MM.1S (cell line): ENCODE results near the gene FBXW5.

ENCODE experiments used
- DNase-seq: peaks from one replicate; pipeline ENCODE4 v3.0.0-alpha.2; 2015
- H2AFZ ChIP-seq: fragments of 300-600 bp; sonication (generic); 2 replicates; pipeline ENCODE4 v1.6.0; 2016; ENCODE audit warnings: antibody characterized with exemption, low read length
- H3F3A ChIP-seq: fragments of 300-600 bp; sonication (generic); 2 replicates; pipeline ENCODE4 v1.6.1; 2016; ENCODE audit warnings: mild to moderate bottlenecking, antibody characterized with exemption, low read length, moderate library complexity, mixed read lengths; ENCODE audit not compliant: insufficient read depth
- H3K27ac ChIP-seq: fragments of 300-600 bp; sonication (generic); 2 replicates; pipeline ENCODE4 v1.5.1; 2016; ENCODE audit warnings: mild to moderate bottlenecking, low read length
- H3K27me3 ChIP-seq: fragments of 300-600 bp; sonication (generic); replicated peaks from 2 replicates; pipeline ENCODE4 v1.6.0; 2016; ENCODE audit warnings: low read length; ENCODE audit not compliant: insufficient read depth
- H3K36me3 ChIP-seq: fragments of 300-600 bp; sonication (generic); replicated peaks from 2 replicates; pipeline ENCODE4 v1.6.1; 2016; ENCODE audit warnings: mild to moderate bottlenecking, low read length, mixed read lengths; ENCODE audit not compliant: insufficient read depth
- H3K4me1 ChIP-seq: fragments of 300-600 bp; sonication (generic); 2 replicates; pipeline ENCODE4 v1.6.1; 2016; ENCODE audit warnings: low read length, mixed read lengths
- H3K4me2 ChIP-seq: fragments of 300-600 bp; sonication (generic); 2 replicates; pipeline ENCODE4 v1.6.0; 2016; ENCODE audit warnings: low read depth, low read length
- H3K4me3 ChIP-seq: fragments of 300-600 bp; sonication (generic); 2 replicates; pipeline ENCODE4 v1.5.1; 2016; ENCODE audit warnings: low read length, mixed read lengths
- H3K79me2 ChIP-seq: fragments of 300-600 bp; sonication (generic); 2 replicates; pipeline ENCODE4 v1.6.1; 2016; ENCODE audit warnings: mixed run types, low read length, mixed read lengths
- H3K9ac ChIP-seq: fragments of 300-600 bp; sonication (generic); 2 replicates; pipeline ENCODE4 v1.6.1; 2016; ENCODE audit warnings: low read length, mixed read lengths
- H3K9me2 ChIP-seq: fragments of 300-600 bp; sonication (generic); replicated peaks from 2 replicates; pipeline ENCODE4 v1.6.1; 2016; ENCODE audit warnings: mild to moderate bottlenecking, low read length, mixed read lengths; ENCODE audit not compliant: insufficient read depth
- H3K9me3 ChIP-seq: fragments of 300-600 bp; sonication (generic); replicated peaks from 2 replicates; pipeline ENCODE4 v1.6.1; 2016; ENCODE audit warnings: mild to moderate bottlenecking, low read length, mixed read lengths; ENCODE audit not compliant: insufficient read depth
- H4K20me1 ChIP-seq: fragments of 300-600 bp; sonication (generic); 2 replicates; pipeline ENCODE4 v1.6.1; 2016; ENCODE audit warnings: mild to moderate bottlenecking, low read length, moderate library complexity, mixed read lengths; ENCODE audit not compliant: insufficient read depth
- CTCF ChIP-seq: fragments of 300-600 bp; sonication (generic); IDR thresholded peaks from 2 replicates; pipeline ENCODE4 v1.5.1; 2016; ENCODE audit warnings: antibody characterized with exemption, low read length, mixed read lengths
- EZH2 ChIP-seq: fragments of 300-600 bp; sonication (generic); optimal IDR thresholded peaks from 2 replicates; pipeline ENCODE3; 2017; ENCODE audit warnings: low read depth, mild to moderate bottlenecking, antibody characterized with exemption, low read length, mixed read lengths
- EZH2phosphoT487 ChIP-seq: fragments of 300-600 bp; sonication (generic); IDR thresholded peaks from 2 replicates; pipeline ENCODE4 v1.6.1; 2018; ENCODE audit warnings: antibody characterized with exemption, low read length

Gene FBXW5

GRCh38 chr9:136944519-136945332, at the start of gene FBXW5, which contains the start of gene C8G:
TSS of gene FBXW5 (minus strand) at chr9:136944738. CDS start at chr9:136944083, 655 bp downstream.
TSS of gene C8G (plus strand) at chr9:136945243. CDS start at chr9:136945321, 78 bp downstream.
- TF ChIP-seq EZH2: no peak
- TF ChIP-seq EZH2phosphoT487: no peak
- peak; percentile 90 for TF ChIP-seq CTCF
- no peaks in the 10 kb centered on the region for H3K27me3 ChIP-seq
- H3K79me2 ChIP-seq: peaks cover 29% of the 10 kb centered on the region
- peak within 1 kb of the TSS; percentile 84 for H3K9ac ChIP-seq
- peak within 1 kb of the TSS; percentile 91 for H3K4me2 ChIP-seq
- peak within 1 kb of the TSS; percentile 42; the same call in 1 of the 2 replicates for H2AFZ ChIP-seq
- H3K9me2 ChIP-seq: no peaks in the 10 kb centered on the region
- peak; percentile 97 for DNase-seq
- no peaks in the 10 kb centered on the region for H3F3A ChIP-seq
- peak within 1 kb of the TSS; percentile 44; the same call in 1 of the 2 replicates for H3K27ac ChIP-seq
- peak within 1 kb of the TSS; percentile 93 for H3K4me3 ChIP-seq
- H3K36me3 ChIP-seq: peaks cover 17% of the 10 kb centered on the region
- no peaks in the 10 kb centered on the region for H4K20me1 ChIP-seq
- no peaks in the 10 kb centered on the region for H3K9me3 ChIP-seq
- peaks cover 3% of the 10 kb centered on the region; the same call in 1 of the 2 replicates for H3K4me1 ChIP-seq

GRCh38 chr9:136992819-136993369, 48.4 kb upstream of the FBXW5 start:
- H4K20me1 ChIP-seq: no peaks in the 10 kb centered on the region
- no peaks in the 10 kb centered on the region for H3K36me3 ChIP-seq
- peak overlapping the region; percentile 62; the same call in 1 of the 2 replicates for H3K9ac ChIP-seq
- DNase-seq: no peak
- H2AFZ ChIP-seq: peak overlapping the region; percentile 65; the same call in 1 of the 2 replicates
- peak overlapping the region; percentile 74 for H3K4me2 ChIP-seq
- TF ChIP-seq EZH2: no peak
- no peak for TF ChIP-seq EZH2phosphoT487
- no peaks in the 10 kb centered on the region for H3K4me1 ChIP-seq
- H3K27ac ChIP-seq: no peak overlapping the region
- peak overlapping the region; percentile 49 for H3K4me3 ChIP-seq
- H3F3A ChIP-seq: no peaks in the 10 kb centered on the region; the same call in 1 of the 2 replicates
- no peaks in the 10 kb centered on the region for H3K79me2 ChIP-seq
- H3K9me3 ChIP-seq: no peaks in the 10 kb centered on the region
- no peaks in the 10 kb centered on the region for H3K9me2 ChIP-seq
- peaks cover 53% of the 10 kb centered on the region for H3K27me3 ChIP-seq

GRCh38 chr9:136991993-136992818, 47.7 kb upstream of the FBXW5 start, which contains the start of gene PAXX:
TSS of gene PAXX (plus strand) at chr9:136992422. CDS start at chr9:136992444, 22 bp downstream.
- Histone ChIP-seq H3F3A (no peaks in the 10 kb centered on the region; the same call in 1 of the 2 replicates), H3K4me3 (peak within 1 kb of the TSS; percentile 49), H4K20me1 (no peaks in the 10 kb centered on the region), H3K4me2 (peak within 1 kb of the TSS; percentile 74), H3K4me1 (no peaks in the 10 kb centered on the region), H3K27ac (peak within 1 kb of the TSS; percentile 31; the same call in 1 of the 2 replicates), H3K36me3 (no peaks in the 10 kb centered on the region), H3K79me2 (no peaks in the 10 kb centered on the region), H3K27me3 (peaks cover 53% of the 10 kb centered on the region), H3K9me2 (no peaks in the 10 kb centered on the region), H3K9ac (peak within 1 kb of the TSS; percentile 62), H2AFZ (peak within 1 kb of the TSS; percentile 65; the same call in 1 of the 2 replicates), H3K9me3 (no peaks in the 10 kb centered on the region)
- peak; percentile 81 for DNase-seq
- no peak for TF ChIP-seq EZH2
- TF ChIP-seq CTCF: no peak
- no peak for TF ChIP-seq EZH2phosphoT487
